Fibroblast of skin of right quadriceps (primary cell): ENCODE measurements around the gene RUNX3.

Source experiments
- DNase-seq: peaks from one replicate; pipeline ENCODE4 v3.0.0-alpha.2; 2013

Gene RUNX3

GRCh38 chr1:24859063-24860010 lies 70.7 kb downstream of the RUNX3 start:
- no peak for DNase-seq

GRCh38 chr1:24858277-24858676 lies 71.8 kb downstream of the RUNX3 start:
- no peak for DNase-seq

GRCh38 chr1:24857507-24858133 lies 72.5 kb downstream of the RUNX3 start:
- DNase-seq: no peak

DNA sequence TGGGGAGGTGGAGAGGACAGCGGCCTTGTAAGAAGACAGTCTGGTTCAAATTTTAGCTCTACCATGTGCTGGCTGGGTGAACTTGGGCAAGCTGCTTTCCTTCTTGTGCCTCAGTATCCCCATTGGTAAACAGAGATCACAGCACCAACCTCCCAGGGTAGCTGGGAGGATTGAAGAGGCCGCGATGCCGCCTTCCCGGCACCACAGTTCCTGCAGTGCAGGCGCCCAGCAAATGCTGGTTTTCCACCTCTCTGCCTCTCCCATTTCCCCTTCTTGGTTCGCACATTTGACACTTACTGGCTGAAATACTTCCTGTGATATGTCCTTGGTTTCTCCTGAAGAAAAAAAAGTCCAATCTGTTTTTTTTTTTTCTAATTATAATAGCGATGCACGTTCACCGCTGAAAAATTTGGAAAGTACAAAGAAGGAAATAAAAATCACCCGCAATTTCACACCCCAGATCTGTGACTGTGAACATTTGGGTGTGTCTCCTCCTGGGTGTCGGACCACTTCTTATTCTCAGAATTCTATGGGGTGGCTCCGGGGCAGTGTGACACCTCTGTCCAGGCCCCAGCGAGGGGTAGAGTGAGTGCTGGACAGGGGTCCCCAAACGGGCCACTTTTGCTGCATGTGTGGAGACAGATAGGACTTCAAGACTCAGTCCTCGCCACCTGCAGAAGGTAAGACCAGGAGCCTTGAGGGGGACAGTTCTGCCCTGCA lies 73.1 kb downstream of the RUNX3 start:
- DNase-seq: no peak

DNA sequence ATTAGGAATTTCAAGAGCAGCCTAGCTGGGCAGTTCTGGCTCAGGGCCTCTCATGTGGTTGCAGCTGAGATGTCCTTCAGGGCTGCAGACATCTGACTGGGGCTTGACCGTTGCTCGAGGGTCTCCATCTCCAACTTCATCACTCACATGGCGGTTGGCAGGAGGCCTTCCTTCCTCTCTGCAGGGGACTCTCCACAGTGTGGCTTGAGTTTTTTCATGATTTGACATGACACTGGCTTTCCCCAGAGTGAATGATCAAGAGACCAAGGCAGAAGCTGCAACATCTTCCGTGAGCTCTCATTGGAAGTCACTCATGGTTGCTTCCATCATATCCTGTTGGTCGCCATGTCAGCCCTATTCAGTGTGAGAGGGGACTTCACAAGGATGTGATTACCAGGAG lies 74.6 kb downstream of the RUNX3 start:
- no peak for DNase-seq

DNA sequence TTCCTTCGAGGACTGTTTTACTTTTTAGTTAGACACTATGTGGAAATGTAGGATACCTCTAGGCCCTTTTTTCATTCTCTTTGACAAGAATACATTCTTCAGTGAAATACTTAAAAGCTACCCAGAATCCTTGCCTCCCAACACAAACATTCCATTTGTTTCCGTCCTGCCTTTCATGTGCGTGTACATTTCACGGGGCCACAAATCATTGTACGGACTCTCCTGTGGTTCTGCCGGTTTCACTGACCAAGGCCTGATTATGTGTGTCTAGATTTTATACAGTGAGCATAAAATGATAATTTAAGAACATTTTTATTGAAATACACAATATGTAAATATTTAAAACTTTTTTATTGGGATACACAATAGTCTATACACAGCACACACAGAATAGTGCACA lies 76.4 kb downstream of the RUNX3 start:
- DNase-seq: no peak

GRCh38 chr1:24850328-24850920 lies 79.7 kb downstream of the RUNX3 start:
- peak; percentile 75 for DNase-seq

DNA sequence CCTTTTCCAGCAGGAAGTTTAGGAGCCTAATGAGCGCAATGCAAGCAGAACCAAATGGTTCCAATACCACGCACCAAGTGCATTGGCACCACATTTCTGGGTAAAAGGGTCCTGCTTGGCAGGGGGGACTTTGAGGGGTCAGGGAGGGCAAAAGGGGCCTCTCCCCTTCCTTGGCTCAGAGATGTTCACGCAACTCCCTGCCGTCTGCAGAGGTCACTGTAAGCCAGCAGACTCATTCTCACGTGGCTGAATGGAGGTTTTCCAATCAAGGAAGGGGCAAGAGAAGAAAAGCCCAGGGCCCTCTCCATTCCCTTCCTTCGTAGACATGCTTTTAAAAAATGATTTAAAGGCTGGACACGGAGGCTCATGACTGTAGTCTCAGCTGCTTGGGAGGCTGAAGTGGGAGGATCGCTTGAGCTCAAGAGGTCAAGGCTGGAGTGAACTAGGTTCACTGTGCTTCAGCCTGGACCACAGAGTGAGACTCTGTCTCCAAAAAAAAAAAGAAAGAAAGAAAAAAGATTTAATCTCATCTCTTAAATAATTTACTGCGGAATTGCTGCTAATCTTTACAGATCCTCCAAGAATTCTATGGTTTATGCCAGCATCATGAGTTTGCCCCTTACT lies 80.3 kb downstream of the RUNX3 start:
- DNase-seq: peak; percentile 41
